ENCODE results near the gene NUTF2.

The NUTF2 gene

DNA sequence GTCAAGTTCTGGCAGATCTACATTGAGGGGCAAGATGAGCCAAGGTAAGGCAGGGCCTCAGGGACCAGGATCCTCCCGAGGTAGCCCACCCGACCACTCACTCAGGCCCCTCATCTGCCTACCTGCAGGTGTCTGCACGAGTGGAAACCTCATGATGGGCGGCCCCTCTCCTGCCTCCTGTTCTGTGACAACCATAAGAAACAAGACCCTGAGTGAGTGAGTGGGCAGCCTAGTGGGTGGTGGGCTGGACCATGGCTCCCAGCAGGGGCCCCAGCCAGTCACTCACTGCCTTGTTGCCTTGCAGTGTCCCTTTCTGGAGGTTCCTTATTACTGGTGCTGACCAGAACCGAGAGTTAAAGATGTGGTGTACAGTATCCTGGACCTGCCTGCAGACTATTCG, 31.5 kb downstream of the NUTF2 start:
- TF ChIP-seq CTCF (conservative IDR thresholded peaks at IDR 0.05): no peak
- no peak overlapping the region for H3K27ac ChIP-seq

GRCh38 chr16:67878846-67879245, 32.1 kb downstream of the NUTF2 start:
- H3K27ac ChIP-seq: no peak overlapping the region
- TF ChIP-seq CTCF (conservative IDR thresholded peaks at IDR 0.05): no peak

GRCh38 chr16:67879462-67879861, 32.7 kb downstream of the NUTF2 start:
- H3K27ac ChIP-seq: no peak overlapping the region
- no peak for TF ChIP-seq CTCF (conservative IDR thresholded peaks at IDR 0.05)

GRCh38 chr16:67879936-67880335, 33.2 kb downstream of the NUTF2 start:
- no peak for TF ChIP-seq CTCF (conservative IDR thresholded peaks at IDR 0.05)
- no peak overlapping the region for H3K27ac ChIP-seq

- H3K27ac ChIP-seq: no peak overlapping the region
- TF ChIP-seq CTCF (conservative IDR thresholded peaks at IDR 0.05): no peak
Measured at GRCh38 chr16:67880584-67880983, 33.9 kb downstream of the NUTF2 start.

DNA sequence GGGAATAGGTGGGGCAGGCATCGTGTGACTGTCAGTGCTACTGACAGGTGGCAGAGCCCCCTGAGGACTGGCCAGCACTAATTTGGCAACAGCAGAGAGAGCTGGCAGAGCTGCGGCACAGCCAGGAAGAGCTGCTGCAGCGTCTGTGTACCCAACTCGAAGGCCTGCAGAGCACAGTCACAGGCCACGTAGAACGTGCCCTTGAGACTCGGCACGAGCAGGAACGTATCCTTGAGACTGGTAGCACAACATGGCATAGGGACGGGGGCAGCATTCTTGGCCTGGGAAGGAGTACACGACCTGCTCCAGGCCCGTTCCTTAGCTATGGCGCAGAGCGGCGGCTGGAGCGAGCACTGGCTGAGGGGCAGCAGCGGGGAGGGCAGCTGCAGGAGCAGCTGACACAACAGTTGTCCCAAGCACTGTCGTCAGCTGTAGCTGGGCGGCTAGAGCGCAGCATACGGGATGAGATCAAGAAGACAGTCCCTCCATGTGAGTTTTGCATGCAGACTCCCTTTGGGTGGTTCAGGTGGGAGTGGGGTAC, 35.0 kb downstream of the NUTF2 start:
- H3K27ac ChIP-seq: no peak overlapping the region
- no peak for TF ChIP-seq CTCF (conservative IDR thresholded peaks at IDR 0.05)

- H3K27ac ChIP-seq: no peak overlapping the region
- no peak for TF ChIP-seq CTCF (conservative IDR thresholded peaks at IDR 0.05)
Measured at GRCh38 chr16:67882374-67883145, 35.8 kb downstream of the NUTF2 start.
